Smooth muscle cell (in vitro differentiated cells): ENCODE data around the gene CARD11. TPM values are rescaled to one million over a fixed set of nuclear protein-coding genes. Genes with fewer than 3 reads are reported as not detected.
"Not testable (repeated sequence)": the region's sequence is repeated elsewhere in the genome, so short reads cannot be mapped to it uniquely, and the experiment has no call there.

ENCODE experiments used
- DNase-seq: peaks from one replicate; lab custom pipeline; 2025; ENCODE audit not compliant: unreplicated experiment; lab: John Stamatoyannopoulos, UW
- H2AFZ ChIP-seq: fragments of 200-600 bp; sonication (generic); 2 replicates; pipeline ENCODE4 v1.6.0; 2016; ENCODE audit warnings: antibody characterized with exemption, low read depth, mild to moderate bottlenecking
- H3F3A ChIP-seq: fragments of 200-600 bp; sonication (generic); 2 replicates; pipeline ENCODE4 v1.6.0; 2017; ENCODE audit warnings: antibody characterized with exemption, low read depth
- H3K27ac ChIP-seq: fragments of 200-600 bp; sonication (generic); 2 replicates; pipeline ENCODE4 v1.5.1; 2016; ENCODE audit warnings: low read depth, mild to moderate bottlenecking
- H3K27me3 ChIP-seq: fragments of 200-600 bp; sonication (generic); 2 replicates; pipeline ENCODE4 v1.6.1; 2016; ENCODE audit warnings: low read depth, mild to moderate bottlenecking
- H3K36me3 ChIP-seq: fragments of 200-600 bp; sonication (generic); 2 replicates; pipeline ENCODE4 v1.5.1; 2016; ENCODE audit warnings: low read depth
- H3K4me1 ChIP-seq: fragments of 200-600 bp; sonication (generic); 2 replicates; pipeline ENCODE4 v1.5.1; 2016; ENCODE audit warnings: low read depth
- H3K4me2 ChIP-seq: fragments of 200-600 bp; sonication (generic); 2 replicates; pipeline ENCODE4 v1.6.0; 2016; ENCODE audit warnings: mild to moderate bottlenecking
- H3K4me3 ChIP-seq: fragments of 200-600 bp; sonication (generic); 2 replicates; pipeline ENCODE4 v1.5.1; 2016; ENCODE audit warnings: mild to moderate bottlenecking
- H3K79me2 ChIP-seq: fragments of 200-600 bp; sonication (generic); 2 replicates; pipeline ENCODE4 v1.6.0; 2016; ENCODE audit warnings: low read depth, mild to moderate bottlenecking
- H3K9ac ChIP-seq: fragments of 200-600 bp; sonication (generic); 2 replicates; pipeline ENCODE4 v1.6.0; 2016; ENCODE audit warnings: low read depth
- H3K9me3 ChIP-seq: fragments of 200-600 bp; sonication (generic); replicated peaks from 2 replicates; pipeline ENCODE4 v1.5.1; 2016; ENCODE audit warnings: low read depth
- H4K20me1 ChIP-seq: fragments of 200-600 bp; sonication (generic); 2 replicates; pipeline ENCODE4 v1.6.0; 2016; ENCODE audit warnings: low read depth
- CTCF ChIP-seq: fragments of 200-600 bp; sonication (generic); IDR thresholded peaks from 2 replicates; pipeline ENCODE4 v1.5.1; 2017; ENCODE audit warnings: borderline replicate concordance, mild to moderate bottlenecking, antibody characterized with exemption; ENCODE audit not compliant: insufficient read depth, poor library complexity, severe bottlenecking
- WGBS: methylation state at CpG from one replicate; pipeline ENCODE4 v1.1.7; 2016; ENCODE audit warnings: low lambda C conversion rate; 5-methylcytosine and 5-hydroxymethylcytosine counted together
- polyA plus RNA-seq: library from polyadenylated mRNA; unstranded; fragments of >200 nt; fragmentation: Nextera tagmentation; extraction: Ambion mirVana; gene quantifications from 2 replicates; pipeline ENCODE4 v1.2.1, GENCODE V29; 2016
- total RNA-seq: library from RNA; depleted of rRNA; stranded (reverse); fragments of >200 nt; gene quantifications from 2 replicates; pipeline ENCODE4 v1.2.3, GENCODE V29; 2014

CARD11 gene
- total and polyA plus RNA-seq, 2 experiments from 2014 or later, result 1.3 to 2.4 TPM

GRCh38 chr7:3042861-3043489, 692 bp downstream of the CARD11 start:
- Histone ChIP-seq H3K79me2 (no peaks in the 10 kb centered on the region), H3K9ac (peak overlapping the region; percentile 47), H3K4me1 (no peaks in the 10 kb centered on the region), H4K20me1 (no peaks in the 10 kb centered on the region), H3K4me3 (peak overlapping the region; percentile 72), H2AFZ (peak overlapping the region; percentile 89), H3K4me2 (peak overlapping the region; percentile 94), H3F3A (no peaks in the 10 kb centered on the region), H3K27me3 (no peaks in the 10 kb centered on the region), H3K27ac (no peak overlapping the region), H3K36me3 (no peaks in the 10 kb centered on the region), H3K9me3 (no peaks in the 10 kb centered on the region)
- TF ChIP-seq CTCF, result no peak
- 32% methylated on average over 15 of the region's 17 CpGs for WGBS
- no peak for DNase-seq

GRCh38 chr7:3041986-3042675, 1.5 kb downstream of the CARD11 start:
- no peak overlapping the region for H3K4me2 ChIP-seq
- no peaks in the 10 kb centered on the region for H3K9me3 ChIP-seq
- H3K79me2 ChIP-seq, result no peaks in the 10 kb centered on the region
- no peak for TF ChIP-seq CTCF
- no peaks in the 10 kb centered on the region for H4K20me1 ChIP-seq
- H3K27ac ChIP-seq, result no peak overlapping the region
- no peaks in the 10 kb centered on the region for H3K4me1 ChIP-seq
- no peak overlapping the region for H2AFZ ChIP-seq
- no peak overlapping the region for H3K9ac ChIP-seq
- no peaks in the 10 kb centered on the region for H3F3A ChIP-seq
- no peak overlapping the region for H3K4me3 ChIP-seq
- H3K36me3 ChIP-seq, result no peaks in the 10 kb centered on the region
- no peak for DNase-seq
- 92% methylated on average over 27 of the region's 27 CpGs for WGBS
- H3K27me3 ChIP-seq, result no peaks in the 10 kb centered on the region

GRCh38 chr7:3039787-3040186, 3.9 kb downstream of the CARD11 start:
- no peak for TF ChIP-seq CTCF
- Histone ChIP-seq H3F3A (no peaks in the 10 kb centered on the region), H3K36me3 (no peaks in the 10 kb centered on the region), H3K4me2 (no peak overlapping the region), H3K4me3 (no peak overlapping the region), H4K20me1 (no peaks in the 10 kb centered on the region), H2AFZ (no peak overlapping the region), H3K9me3 (no peaks in the 10 kb centered on the region), H3K79me2 (no peaks in the 10 kb centered on the region), H3K27me3 (no peaks in the 10 kb centered on the region), H3K9ac (no peak overlapping the region), H3K4me1 (no peaks in the 10 kb centered on the region), H3K27ac (no peak overlapping the region)
- 95% methylated on average over 9 of the region's 9 CpGs for WGBS
- DNase-seq, result no peak

- H2AFZ ChIP-seq, H3K4me1 ChIP-seq, DNase-seq, H3K79me2 ChIP-seq, H3K27me3 ChIP-seq, H4K20me1 ChIP-seq, H3F3A ChIP-seq, H3K9ac ChIP-seq, H3K4me2 ChIP-seq, H3K9me3 ChIP-seq, H3K36me3 ChIP-seq, H3K4me3 ChIP-seq, H3K27ac ChIP-seq: not testable (repeated sequence)
- 95% methylated on average over 7 of the region's 7 CpGs for WGBS
These were observed 5.7 kb downstream of the CARD11 start for GRCh38 chr7:3038011-3038410.
